NCI-H2107 treated with DMSO at 0.1 percent for 48 hours (cell line): Measurements from ENCODE around the gene BCAP31.

Experiments
- DNase-seq: peaks from one replicate; lab custom pipeline; 2025; ENCODE audit not compliant: unreplicated experiment; lab: John Stamatoyannopoulos, UW

Gene BCAP31

GRCh38 chrX:153657161-153657560 lies 67.0 kb downstream of the BCAP31 start:
- no peak for DNase-seq

- no peak for DNase-seq
These were observed 70.6 kb downstream of the BCAP31 start for GRCh38 chrX:153653556-153653955.

GRCh38 chrX:153651540-153652079 lies 72.6 kb downstream of the BCAP31 start:
- no peak for DNase-seq

GRCh38 chrX:153650959-153651358 lies 73.2 kb downstream of the BCAP31 start:
- no peak for DNase-seq
